ENCODE data around the gene KANK3. TPM values are rescaled to one million over a fixed set of nuclear protein-coding genes. Genes with fewer than 3 reads are reported as not detected.

Gene KANK3
- total RNA-seq, 1 donor from 2014 or later = 2.9 TPM

DNA sequence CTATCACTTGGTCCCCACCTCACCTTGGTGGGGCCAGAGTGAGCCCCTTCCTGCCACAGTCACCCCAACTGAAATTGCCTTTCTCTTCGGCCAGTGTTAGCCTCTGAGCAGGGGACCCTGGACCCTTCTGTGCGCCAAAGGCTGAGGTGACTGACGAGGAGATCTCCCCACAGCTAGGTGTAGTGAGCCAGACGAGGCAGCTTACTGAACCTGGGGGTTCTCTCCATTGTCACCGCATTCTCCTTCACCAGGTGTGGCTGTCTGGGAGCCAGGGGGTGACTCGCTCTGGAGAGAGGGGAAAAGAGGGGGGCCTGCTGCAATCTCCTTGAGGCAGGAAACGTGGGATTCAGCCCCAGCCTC lies 20.4 kb downstream of the KANK3 start:
- H3K36me3 Mint-ChIP-seq (ENCODE audit: low read depth, unreplicated experiment) = peaks cover 8% of the 10 kb centered on the region
- peaks cover 22% of the 10 kb centered on the region for H3K4me1 ChIP-seq (ENCODE audit: insufficient read depth, low read length)
- peaks cover 7% of the 10 kb centered on the region for H3K4me1 Mint-ChIP-seq (ENCODE audit: low read depth, unreplicated experiment)
- peaks cover 5% of the 10 kb centered on the region for H3K9me3 Mint-ChIP-seq (ENCODE audit: unreplicated experiment)
- no peaks in the 10 kb centered on the region for H3K27me3 ChIP-seq (ENCODE audit: insufficient read depth, low read length)
- FAIRE-seq (no peak), DNase-seq (ENCODE audit: low read depth) (no peak)
- H4K20me1 ChIP-seq (ENCODE audit: insufficient read depth, low read length) = peaks cover 33% of the 10 kb centered on the region
- peak overlapping the region; percentile 100 for H3K9ac ChIP-seq (ENCODE audit: low read length)
- TF ChIP-seq EZH2 (IDR thresholded peaks at IDR 0.05; ENCODE audit: insufficient read depth, low read length) (no peak), CTCF (IDR thresholded peaks at IDR 0.05; ENCODE audit: insufficient read depth, low read depth, low read length) (no peak)
- peak overlapping the region; percentile 100 for H3K27ac Mint-ChIP-seq (ENCODE audit: unreplicated experiment)
- H3K4me2 ChIP-seq (ENCODE audit: low read length) = peak overlapping the region; percentile 100
- H3K27ac ChIP-seq (ENCODE audit: low read depth, low read length) = no peak overlapping the region
- no peak overlapping the region for H2AFZ ChIP-seq (ENCODE audit: low read depth, low read length)
- H3K79me2 ChIP-seq (ENCODE audit: insufficient read depth, low read length) = peaks cover 47% of the 10 kb centered on the region
- H3K4me3 Mint-ChIP-seq (ENCODE audit: unreplicated experiment) = peak overlapping the region; percentile 100
- no peaks in the 10 kb centered on the region for H3K27me3 Mint-ChIP-seq (ENCODE audit: low read depth, unreplicated experiment)
- H3K36me3 ChIP-seq (ENCODE audit: insufficient read depth, low read length) = peaks cover 10% of the 10 kb centered on the region
- peak overlapping the region; percentile 97 for H3K4me3 ChIP-seq (ENCODE audit: insufficient read depth, low read depth, low read length)
- peaks cover 5% of the 10 kb centered on the region for H3K9me3 ChIP-seq (ENCODE audit: insufficient read depth, low read depth, low read length)

GRCh38 chr19:8321986-8322637 lies 20.9 kb downstream of the KANK3 start:
- Mint-ChIP-seq H3K27ac (ENCODE audit: unreplicated experiment) (peak overlapping the region; percentile 100), H3K4me1 (ENCODE audit: low read depth, unreplicated experiment) (peaks cover 7% of the 10 kb centered on the region), H3K4me3 (ENCODE audit: unreplicated experiment) (peak overlapping the region; percentile 100), H3K36me3 (ENCODE audit: low read depth, unreplicated experiment) (peaks cover 8% of the 10 kb centered on the region), H3K27me3 (ENCODE audit: low read depth, unreplicated experiment) (no peaks in the 10 kb centered on the region), H3K9me3 (ENCODE audit: unreplicated experiment) (peaks cover 5% of the 10 kb centered on the region)
- TF ChIP-seq CTCF (IDR thresholded peaks at IDR 0.05; ENCODE audit: insufficient read depth, low read depth, low read length) = no peak
- TF ChIP-seq EZH2 (IDR thresholded peaks at IDR 0.05; ENCODE audit: insufficient read depth, low read length) = no peak
- Histone ChIP-seq H3K9me3 (ENCODE audit: insufficient read depth, low read depth, low read length) (peaks cover 5% of the 10 kb centered on the region), H3K4me3 (ENCODE audit: insufficient read depth, low read depth, low read length) (peak overlapping the region; percentile 97), H2AFZ (ENCODE audit: low read depth, low read length) (no peak overlapping the region), H3K9ac (ENCODE audit: low read length) (peak overlapping the region; percentile 100), H4K20me1 (ENCODE audit: insufficient read depth, low read length) (peaks cover 33% of the 10 kb centered on the region), H3K4me2 (ENCODE audit: low read length) (peak overlapping the region; percentile 100), H3K27me3 (ENCODE audit: insufficient read depth, low read length) (no peaks in the 10 kb centered on the region), H3K36me3 (ENCODE audit: insufficient read depth, low read length) (peaks cover 10% of the 10 kb centered on the region), H3K79me2 (ENCODE audit: insufficient read depth, low read length) (peaks cover 47% of the 10 kb centered on the region), H3K27ac (ENCODE audit: low read depth, low read length) (peak overlapping the region; percentile 77), H3K4me1 (ENCODE audit: insufficient read depth, low read length) (peaks cover 22% of the 10 kb centered on the region)
- DNase-seq (ENCODE audit: low read depth) (no peak), FAIRE-seq (no peak)
